Muscle layer of colon (tissue), 2 donors: Measurements from ENCODE around the gene CPN2.

Experiments used
- H3K27ac ChIP-seq: one replicate; pipeline ENCODE4 v1.7.0; 2013; ENCODE audit warnings: low read depth, mild to moderate bottlenecking, low read length, moderate library complexity
- H3K27me3 ChIP-seq, 2 donors: one replicate each; pipeline ENCODE4 v1.7.0; 2013; ENCODE audit warnings: low read length in 2 of 2, mild to moderate bottlenecking in 2 of 2; ENCODE audit not compliant: insufficient read depth in 2 of 2, control insufficient read depth in 1 of 2
- H3K36me3 ChIP-seq: one replicate; pipeline ENCODE4 v1.7.0; 2013; ENCODE audit warnings: mild to moderate bottlenecking, low read length; ENCODE audit not compliant: insufficient read depth
- H3K4me1 ChIP-seq: one replicate; pipeline ENCODE4 v1.7.0; 2013; ENCODE audit warnings: mild to moderate bottlenecking, low read length; ENCODE audit not compliant: insufficient read depth
- H3K4me3 ChIP-seq, 2 donors: one replicate each; pipeline ENCODE4 v1.7.0; 2013; ENCODE audit warnings: low read length in 2 of 2, low read depth in 1 of 2, mild to moderate bottlenecking in 1 of 2, moderate library complexity in 1 of 2
- H3K9ac ChIP-seq: one replicate; pipeline ENCODE4 v1.7.0; 2013; ENCODE audit warnings: low read length
- H3K9me3 ChIP-seq: one replicate; pipeline ENCODE4 v1.7.0; 2013; ENCODE audit warnings: mild to moderate bottlenecking, low read length
- donor health status: abdominal sarcoma.
- donor health status: Adenocarcinoma of cecum.

Gene CPN2, protein sequence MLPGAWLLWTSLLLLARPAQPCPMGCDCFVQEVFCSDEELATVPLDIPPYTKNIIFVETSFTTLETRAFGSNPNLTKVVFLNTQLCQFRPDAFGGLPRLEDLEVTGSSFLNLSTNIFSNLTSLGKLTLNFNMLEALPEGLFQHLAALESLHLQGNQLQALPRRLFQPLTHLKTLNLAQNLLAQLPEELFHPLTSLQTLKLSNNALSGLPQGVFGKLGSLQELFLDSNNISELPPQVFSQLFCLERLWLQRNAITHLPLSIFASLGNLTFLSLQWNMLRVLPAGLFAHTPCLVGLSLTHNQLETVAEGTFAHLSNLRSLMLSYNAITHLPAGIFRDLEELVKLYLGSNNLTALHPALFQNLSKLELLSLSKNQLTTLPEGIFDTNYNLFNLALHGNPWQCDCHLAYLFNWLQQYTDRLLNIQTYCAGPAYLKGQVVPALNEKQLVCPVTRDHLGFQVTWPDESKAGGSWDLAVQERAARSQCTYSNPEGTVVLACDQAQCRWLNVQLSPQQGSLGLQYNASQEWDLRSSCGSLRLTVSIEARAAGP

DNA sequence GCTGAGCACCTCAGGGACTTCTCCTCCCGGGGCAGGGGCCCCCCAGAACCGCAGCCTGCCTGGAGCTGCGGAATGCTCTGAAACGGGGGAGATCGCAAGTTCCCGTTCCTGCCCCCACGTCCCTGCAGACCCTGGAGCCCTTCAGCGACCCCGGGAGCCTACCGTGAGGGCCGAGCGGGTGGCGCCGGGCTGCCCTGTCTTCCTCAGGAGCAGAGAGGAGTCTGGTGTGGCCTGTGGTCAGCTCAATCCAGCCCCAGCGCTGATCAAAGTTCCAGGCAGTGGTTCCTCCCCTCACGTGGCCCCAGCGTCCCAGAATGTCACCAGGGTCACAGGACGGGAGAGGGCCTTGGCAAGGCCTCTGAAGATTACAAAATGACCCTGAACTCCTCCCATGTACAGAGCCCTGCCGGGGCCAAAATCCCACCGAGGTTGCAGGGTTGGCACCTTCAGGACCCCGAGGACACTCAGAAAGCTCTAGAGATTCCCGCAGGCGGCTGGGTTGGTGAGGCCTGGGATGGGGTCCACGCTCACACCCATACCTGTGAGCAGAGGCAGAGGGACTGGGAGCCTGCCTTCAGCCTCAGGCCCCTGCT lies at the start of gene CPN2:
Gene CPN2 (minus strand): TSS at position 249 of the 593 bp plus-strand sequence. CDS start 8,626 bp downstream, outside the sequence.
- Histone ChIP-seq H3K9ac (no peak within 1 kb of the TSS), H3K27me3 (no peaks in the 10 kb centered on the region), H3K9me3 (no peaks in the 10 kb centered on the region)

DNA sequence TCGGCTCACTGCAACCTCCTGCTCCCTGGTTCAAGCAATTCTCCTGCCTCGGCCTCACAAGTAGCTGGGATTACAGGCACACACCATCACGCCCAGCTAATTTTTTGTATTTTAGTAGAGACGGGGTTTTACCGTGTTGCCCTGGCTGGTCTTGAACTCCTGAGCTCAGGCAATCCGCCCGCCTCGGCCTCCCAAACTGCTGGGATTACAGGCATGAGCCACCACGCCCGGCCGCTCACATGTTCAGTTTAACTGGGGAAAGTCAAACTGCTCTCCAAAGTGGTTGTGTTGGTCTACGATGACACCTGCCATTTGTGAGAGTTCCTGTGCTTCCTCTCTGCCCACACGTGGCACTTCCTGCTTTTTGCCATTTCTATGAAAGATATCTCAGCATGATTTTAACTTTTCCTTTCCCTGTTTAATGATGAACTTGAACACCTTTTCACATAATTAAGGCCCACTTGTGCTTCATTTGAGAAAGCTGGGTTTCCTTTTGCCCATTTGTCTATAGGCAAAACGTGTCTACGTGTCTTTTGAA lies 48.8 kb upstream of the CPN2 start:
- Histone ChIP-seq H3K27ac (no peak overlapping the region), H3K9ac (no peak overlapping the region), H3K36me3 (no peaks in the 10 kb centered on the region), H3K27me3 (peaks cover 7 to 20% of the 10 kb centered on the region in 2 donors), H3K4me1 (peaks cover 10% of the 10 kb centered on the region), H3K4me3 (no peak overlapping the region), H3K9me3 (no peaks in the 10 kb centered on the region)

More for the DNA sequence above, at the start of gene CPN2:
- no peaks in the 10 kb centered on the region for H3K36me3 ChIP-seq
- H3K4me1 ChIP-seq, result no peaks in the 10 kb centered on the region
- H3K4me3 ChIP-seq, result no peak within 1 kb of the TSS
- no peak within 1 kb of the TSS for H3K27ac ChIP-seq

DNA sequence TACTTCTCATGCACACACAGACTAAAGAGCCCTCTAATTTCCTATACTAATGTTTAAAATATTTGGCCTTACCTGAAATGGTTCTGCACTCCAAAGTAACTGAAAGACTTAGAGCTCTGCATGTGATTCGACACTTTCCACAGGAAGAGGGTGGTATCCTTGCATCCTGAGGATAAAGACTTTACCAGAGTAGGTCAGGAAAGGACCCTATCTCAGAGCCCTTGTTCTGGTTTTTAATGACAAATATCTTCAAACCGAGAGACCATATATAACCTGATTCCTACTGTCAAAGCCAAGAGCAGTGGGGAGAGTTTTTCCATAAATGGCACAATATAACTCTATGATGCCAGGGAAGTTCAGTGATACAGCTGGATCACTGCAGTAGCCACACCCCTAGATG lies 48.0 kb upstream of the CPN2 start, which contains the start of gene GP5:
Gene GP5 (minus strand): TSS at position 101 of the 400 bp plus-strand sequence. CDS start 984 bp downstream, outside the sequence.
- peaks cover 10% of the 10 kb centered on the region for H3K4me1 ChIP-seq
- no peaks in the 10 kb centered on the region for H3K9me3 ChIP-seq
- H3K27me3 ChIP-seq, result peaks cover 7 to 20% of the 10 kb centered on the region in 2 donors
- H3K27ac ChIP-seq, result no peak within 1 kb of the TSS
- H3K4me3 ChIP-seq, result peak within 1 kb of the TSS; percentile 26 to 55
- no peaks in the 10 kb centered on the region for H3K36me3 ChIP-seq
- no peak within 1 kb of the TSS for H3K9ac ChIP-seq

DNA sequence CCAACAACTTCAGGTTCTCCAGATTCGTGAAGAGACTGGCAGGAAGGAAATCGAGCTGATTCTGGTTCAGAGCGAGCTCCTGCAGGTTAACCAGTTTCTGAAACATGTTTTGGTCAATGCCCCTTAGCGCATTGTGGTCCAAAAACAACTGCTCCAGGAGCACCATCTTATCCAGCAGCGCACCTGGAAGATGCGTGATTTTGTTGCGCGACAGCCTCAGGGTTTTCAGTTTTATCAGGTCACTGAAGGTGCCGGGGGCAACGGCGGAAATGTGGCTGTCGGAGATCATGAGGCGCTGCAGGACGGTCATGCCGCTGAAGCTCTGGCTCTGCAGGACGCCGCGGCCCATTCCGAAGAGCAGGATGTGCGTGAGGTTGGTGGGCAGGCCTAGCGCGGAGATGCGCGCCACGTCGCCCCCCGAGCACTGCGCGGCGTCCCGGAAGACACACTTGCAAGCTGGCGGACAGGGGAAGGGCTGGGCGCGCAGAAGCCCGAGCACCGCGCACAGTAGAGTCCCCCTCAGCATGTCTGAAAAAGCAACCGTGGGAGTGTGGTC lies 46.7 kb upstream of the CPN2 start:
- H3K27ac ChIP-seq, result no peak overlapping the region
- H3K27me3 ChIP-seq, result peaks cover 7 to 20% of the 10 kb centered on the region in 2 donors

GRCh38 chr3:194396859-194397756 lies 46.0 kb upstream of the CPN2 start:
- no peaks in the 10 kb centered on the region for H3K36me3 ChIP-seq
- H3K27me3 ChIP-seq, result peaks cover 7 to 20% of the 10 kb centered on the region in 2 donors
- H3K4me3 ChIP-seq, result peak overlapping the region; percentile 26 to 55
- H3K27ac ChIP-seq, result peak overlapping the region; percentile 21
- H3K9ac ChIP-seq, result no peak overlapping the region
- H3K9me3 ChIP-seq, result no peaks in the 10 kb centered on the region
- peaks cover 10% of the 10 kb centered on the region for H3K4me1 ChIP-seq

More for the DNA sequence above, 46.7 kb upstream of the CPN2 start:
- Histone ChIP-seq H3K9me3 (no peaks in the 10 kb centered on the region), H3K4me1 (peaks cover 10% of the 10 kb centered on the region), H3K9ac (no peak overlapping the region), H3K4me3 (peak overlapping the region; percentile 26 to 55), H3K36me3 (no peaks in the 10 kb centered on the region)

DNA sequence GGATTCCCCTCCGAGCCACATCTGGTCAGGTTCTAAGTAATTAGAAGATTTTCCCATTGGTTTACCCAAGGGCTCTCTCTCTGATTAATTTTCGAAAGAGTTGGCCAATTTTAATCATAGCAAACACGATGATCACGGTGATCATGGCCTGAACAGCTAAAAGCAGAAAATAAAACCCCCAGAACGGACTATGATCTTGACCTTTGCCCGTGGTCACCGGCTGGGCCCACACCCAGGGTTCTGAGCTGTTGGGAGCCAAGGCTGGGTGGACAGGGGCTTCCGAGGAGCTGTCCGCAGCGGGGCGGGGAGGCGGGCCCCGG lies 45.4 kb upstream of the CPN2 start:
- peak overlapping the region; percentile 21 for H3K27ac ChIP-seq
- H3K4me3 ChIP-seq, result peak overlapping the region; percentile 26 to 55
- H3K36me3 ChIP-seq, result no peaks in the 10 kb centered on the region
- peaks cover 10% of the 10 kb centered on the region for H3K4me1 ChIP-seq
- H3K27me3 ChIP-seq, result peaks cover 7 to 20% of the 10 kb centered on the region in 2 donors
- no peaks in the 10 kb centered on the region for H3K9me3 ChIP-seq
- H3K9ac ChIP-seq, result no peak overlapping the region

- Histone ChIP-seq H3K4me1 (peaks cover 10% of the 10 kb centered on the region), H3K9me3 (no peaks in the 10 kb centered on the region), H3K9ac (no peak overlapping the region), H3K27ac (peak overlapping the region; percentile 21), H3K27me3 (peaks cover 7 to 20% of the 10 kb centered on the region in 2 donors), H3K4me3 (peak overlapping the region in 1 of 2 donors; percentile 55), H3K36me3 (no peaks in the 10 kb centered on the region)
Measured at GRCh38 chr3:194395778-194396538, 44.8 kb upstream of the CPN2 start.

- Histone ChIP-seq H3K4me1 (peaks cover 10% of the 10 kb centered on the region), H3K9me3 (no peaks in the 10 kb centered on the region), H3K9ac (no peak overlapping the region), H3K4me3 (no peak overlapping the region), H3K27ac (no peak overlapping the region), H3K27me3 (peaks cover 7 to 20% of the 10 kb centered on the region in 2 donors), H3K36me3 (no peaks in the 10 kb centered on the region)
Measured at GRCh38 chr3:194395212-194395611, 44.1 kb upstream of the CPN2 start.

DNA sequence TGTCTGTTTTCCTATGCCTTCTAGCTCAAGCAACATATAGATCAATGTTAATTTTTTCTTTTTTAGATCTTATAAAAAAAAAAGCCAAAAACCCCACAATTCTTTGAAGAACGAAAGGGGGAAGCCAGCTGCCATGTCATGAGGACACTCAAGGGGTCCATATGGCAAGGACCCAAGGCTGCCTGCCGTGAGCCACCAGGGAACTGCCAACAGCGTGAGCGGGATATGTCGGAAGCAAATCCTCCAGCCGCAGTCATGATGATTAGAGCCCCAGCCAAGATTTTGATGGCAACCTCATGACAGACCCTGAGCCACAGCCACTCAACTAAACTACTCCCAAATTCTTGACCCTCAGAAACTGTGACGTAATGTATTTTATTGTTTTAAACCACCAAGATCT lies 41.4 kb upstream of the CPN2 start:
- Histone ChIP-seq H3K9me3 (no peaks in the 10 kb centered on the region), H3K27me3 (peaks cover 0 to 11% of the 10 kb centered on the region in 2 donors), H3K4me1 (peaks cover 3% of the 10 kb centered on the region), H3K4me3 (no peak overlapping the region), H3K9ac (no peak overlapping the region), H3K27ac (no peak overlapping the region), H3K36me3 (no peaks in the 10 kb centered on the region)

DNA sequence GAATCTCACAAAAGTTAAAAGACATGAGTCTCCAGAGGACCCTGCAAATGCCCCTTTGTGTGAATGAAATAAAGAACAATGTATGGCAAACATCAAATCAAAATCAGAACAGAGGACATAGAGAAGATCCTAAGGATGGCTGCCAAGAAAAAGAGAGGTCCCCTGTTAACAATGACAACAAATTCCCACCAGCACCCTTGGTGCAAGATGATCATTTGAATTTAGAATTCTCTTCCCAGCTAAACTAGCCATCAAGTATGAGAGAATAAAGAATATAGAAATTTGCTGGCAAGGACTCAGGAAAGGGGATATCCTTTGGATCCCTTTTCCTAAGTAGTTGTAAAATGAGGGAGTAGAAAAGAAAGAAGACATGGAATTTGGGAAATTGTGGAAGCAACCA lies 39.7 kb upstream of the CPN2 start:
- H3K9me3 ChIP-seq, result no peaks in the 10 kb centered on the region
- no peak overlapping the region for H3K9ac ChIP-seq
- H3K27me3 ChIP-seq, result no peaks in the 10 kb centered on the region
- no peak overlapping the region for H3K4me3 ChIP-seq
- H3K36me3 ChIP-seq, result no peaks in the 10 kb centered on the region
- H3K4me1 ChIP-seq, result no peaks in the 10 kb centered on the region
- H3K27ac ChIP-seq, result no peak overlapping the region
